ENCODE data around the gene TRIM62. TPM values are rescaled to one million over a fixed set of nuclear protein-coding genes. Genes with fewer than 3 reads are reported as not detected.

The TRIM62 gene
- total and polyA plus RNA-seq, 2 experiments from 2014 or later = 2.9 to 18.9 TPM

- ATAC-seq = no peak
- no peak for TF ChIP-seq REST (IDR thresholded peaks at IDR 0.05; ENCODE audit: unreplicated experiment)
Measured at GRCh38 chr1:33143176-33143575, 38.7 kb downstream of the TRIM62 start.

GRCh38 chr1:33142483-33143064, 39.3 kb downstream of the TRIM62 start:
- Histone ChIP-seq H4K20me1 (replicated peaks; ENCODE audit: insufficient read depth) (no peaks in the 10 kb centered on the region), H3K79me2 (replicated peaks; ENCODE audit: insufficient read depth) (no peaks in the 10 kb centered on the region), H2AFZ (no peak overlapping the region), H3K27me3 (ENCODE audit: insufficient read depth) (no peaks in the 10 kb centered on the region), H3K9me2 (ENCODE audit: insufficient read depth) (no peaks in the 10 kb centered on the region), H3K4me3 (no peak overlapping the region), H3F3A (replicated peaks; ENCODE audit: low read depth) (no peaks in the 10 kb centered on the region), H3K27ac (ENCODE audit: low read depth) (no peak overlapping the region), H3K4me2 (no peak overlapping the region), H3K36me3 (ENCODE audit: insufficient read depth) (no peaks in the 10 kb centered on the region), H3K4me1 (ENCODE audit: insufficient read depth) (peaks cover 48% of the 10 kb centered on the region)
- H3K9me3 Mint-ChIP-seq = no peaks in the 10 kb centered on the region
- H3K4me1 Mint-ChIP-seq = peaks cover 49% of the 10 kb centered on the region
- DNase-seq (ENCODE audit: low spot score) = no peak
- peaks cover 2% of the 10 kb centered on the region; the same call in 1 of the 3 replicates for H3K36me3 Mint-ChIP-seq (ENCODE audit: low read depth)
- H3K4me3 Mint-ChIP-seq = no peak overlapping the region
- H3K27me3 Mint-ChIP-seq (ENCODE audit: insufficient read depth, low read depth, poor library complexity) = peaks cover 7% of the 10 kb centered on the region
- H3K27ac Mint-ChIP-seq = no peak overlapping the region
- no peak for ATAC-seq
- TF ChIP-seq EZH2phosphoT487 (IDR thresholded peaks at IDR 0.05; ENCODE audit: unreplicated experiment) = no peak
- TF ChIP-seq POLR2AphosphoS5 (IDR thresholded peaks at IDR 0.05; ENCODE audit: low read depth) = no peak
- TF ChIP-seq CREB1 (CRISPR knock-in tag; IDR thresholded peaks at IDR 0.05; ENCODE audit: low read depth) = no peak
- TF ChIP-seq ZNF331 (CRISPR knock-in tag; IDR thresholded peaks at IDR 0.05; ENCODE audit: low read depth) = no peak
- TF ChIP-seq STAT1 (IDR thresholded peaks at IDR 0.05; ENCODE audit: unreplicated experiment) = no peak
- TF ChIP-seq EZH2 (IDR thresholded peaks at IDR 0.05; ENCODE audit: low read depth, unreplicated experiment) = no peak
- no peak for TF ChIP-seq JUNB (IDR thresholded peaks at IDR 0.05; ENCODE audit: unreplicated experiment)
- TF ChIP-seq ETS1 (IDR thresholded peaks at IDR 0.05) = no peak
- TF ChIP-seq ZNF462 (CRISPR knock-in tag; IDR thresholded peaks at IDR 0.05) = no peak

More at GRCh38 chr1:33143176-33143575, 38.7 kb downstream of the TRIM62 start:
- Histone ChIP-seq H3K27ac (ENCODE audit: low read depth) (no peak overlapping the region), H4K20me1 (replicated peaks; ENCODE audit: insufficient read depth) (no peaks in the 10 kb centered on the region), H3F3A (replicated peaks; ENCODE audit: low read depth) (no peaks in the 10 kb centered on the region), H3K79me2 (replicated peaks; ENCODE audit: insufficient read depth) (no peaks in the 10 kb centered on the region), H2AFZ (no peak overlapping the region), H3K36me3 (ENCODE audit: insufficient read depth) (no peaks in the 10 kb centered on the region), H3K4me2 (no peak overlapping the region), H3K9me2 (ENCODE audit: insufficient read depth) (no peaks in the 10 kb centered on the region), H3K4me1 (ENCODE audit: insufficient read depth) (peaks cover 43% of the 10 kb centered on the region), H3K27me3 (ENCODE audit: insufficient read depth) (no peaks in the 10 kb centered on the region), H3K4me3 (no peak overlapping the region)
- H3K9me3 Mint-ChIP-seq = no peaks in the 10 kb centered on the region
- H3K4me1 Mint-ChIP-seq = peaks cover 43% of the 10 kb centered on the region
- no peak for DNase-seq (ENCODE audit: low spot score)
- no peak overlapping the region for H3K4me3 Mint-ChIP-seq
- H3K27ac Mint-ChIP-seq = peak overlapping the region; percentile 10; the same call in 1 of the 2 replicates
- H3K27me3 Mint-ChIP-seq (ENCODE audit: insufficient read depth, low read depth, poor library complexity) = peaks cover 5% of the 10 kb centered on the region
- H3K36me3 Mint-ChIP-seq (ENCODE audit: low read depth) = peaks cover 2% of the 10 kb centered on the region; the same call in 1 of the 3 replicates

Measured in GM23338 (cell line).